ENCODE data around the gene PRKAR1B.

- TF ChIP-seq CTCF (conservative IDR thresholded peaks at IDR 0.05; ENCODE audit: low read length) (no peak), EZH2phosphoT487 (IDR thresholded peaks at IDR 0.05; ENCODE audit: borderline replicate concordance) (no peak)
These were observed 215.0 kb downstream of the PRKAR1B start for GRCh38 chr7:512146-512510.

All from Loucy (cell line).